ENCODE data around the gene CABLES2. TPM values are rescaled to one million over a fixed set of nuclear protein-coding genes. Genes with fewer than 3 reads are reported as not detected.

The CABLES2 gene
- total and polyA plus RNA-seq, 9 of the 15 experiments (the other 6 are each of a cell fraction or from before 2014, with no cell fraction given) = 0.46 to 4.2 (median 1.6) TPM

DNA sequence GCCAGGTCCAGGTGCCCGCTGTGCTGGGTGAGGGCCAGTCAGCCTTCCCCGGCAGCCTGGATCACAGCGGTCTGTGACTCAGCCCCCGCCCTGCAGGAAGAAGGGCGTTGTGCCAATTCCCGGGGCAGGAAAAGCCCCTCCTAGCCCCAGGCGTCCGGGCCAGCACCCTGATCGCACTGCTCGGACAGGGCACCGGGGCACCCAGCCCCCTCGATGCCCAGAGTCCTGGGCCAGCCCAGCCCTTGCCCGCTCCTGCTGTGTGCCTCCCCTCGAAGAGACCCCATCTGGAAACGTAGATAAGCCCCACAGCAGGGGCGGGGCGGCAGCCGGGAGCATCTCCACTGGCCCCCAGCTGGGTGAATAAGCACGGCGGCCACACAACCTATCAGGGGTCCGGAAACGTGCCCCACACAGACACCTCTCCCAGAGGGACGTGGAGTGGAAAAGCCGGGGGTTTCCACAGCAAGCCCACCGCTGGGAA lies 49.9 kb downstream of the CABLES2 start (continued):
- TF ChIP-seq, protein P1, sequence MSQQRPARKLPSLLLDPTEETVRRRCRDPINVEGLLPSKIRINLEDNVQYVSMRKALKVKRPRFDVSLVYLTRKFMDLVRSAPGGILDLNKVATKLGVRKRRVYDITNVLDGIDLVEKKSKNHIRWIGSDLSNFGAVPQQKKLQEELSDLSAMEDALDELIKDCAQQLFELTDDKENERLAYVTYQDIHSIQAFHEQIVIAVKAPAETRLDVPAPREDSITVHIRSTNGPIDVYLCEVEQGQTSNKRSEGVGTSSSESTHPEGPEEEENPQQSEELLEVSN (IDR thresholded peaks at IDR 0.05; ENCODE audit: borderline replicate concordance in 1 of 2, extremely low read depth in 1 of 2, insufficient read depth in 1 of 2, insufficient read length in 1 of 2, low read depth in 1 of 2, low read length in 1 of 2, poor library complexity in 1 of 2, severe bottlenecking in 1 of 2) = peak in 1 of 2 experiments; percentile 13
- TF ChIP-seq PHF21A (IDR thresholded peaks at IDR 0.05; ENCODE audit: borderline replicate concordance, low read depth) (no peak), YBX1 (IDR thresholded peaks at IDR 0.05) (no peak), TFAP4 (CRISPR knock-in tag; IDR thresholded peaks at IDR 0.05; ENCODE audit: borderline replicate concordance) (peak; percentile 96), NR4A1 (CRISPR knock-in tag; IDR thresholded peaks at IDR 0.05) (no peak), NR4A1 (tag; IDR thresholded peaks at IDR 0.05) (0 out of 2 replicates have a peak, but pooled peaks have one; percentile 38), BRD4 (IDR thresholded peaks at IDR 0.05) (no peak), TEAD2 (tag; IDR thresholded peaks at IDR 0.05) (no peak), ZNF766 (CRISPR knock-in tag; conservative IDR thresholded peaks at IDR 0.05) (no peak), DACH1 (IDR thresholded peaks at IDR 0.05; ENCODE audit: partially characterized antibody) (peak; percentile 66)

Measured in K562 (cell line).